NCI-H82 treated with DMSO at 0.1 percent for 48 hours (cell line): ENCODE measurements around the gene KCND3.

Experiments
- DNase-seq: peaks from one replicate; lab custom pipeline; 2025; ENCODE audit not compliant: unreplicated experiment; lab: John Stamatoyannopoulos, UW

The KCND3 gene

GRCh38 chr1:111786669-111787207 is 202.7 kb downstream of the KCND3 start:
- peak; percentile 54 for DNase-seq

GRCh38 chr1:111784273-111784901 is 205.1 kb downstream of the KCND3 start:
- no peak for DNase-seq

- DNase-seq: no peak
Measured at GRCh38 chr1:111779546-111779945, 209.9 kb downstream of the KCND3 start.

- no peak for DNase-seq
Measured at GRCh38 chr1:111778541-111779051, 210.9 kb downstream of the KCND3 start.

- DNase-seq: no peak
Measured at GRCh38 chr1:111778066-111778465, 211.4 kb downstream of the KCND3 start.

GRCh38 chr1:111777301-111777700 is 212.2 kb downstream of the KCND3 start:
- DNase-seq: no peak

- DNase-seq: no peak
Measured at GRCh38 chr1:111776861-111777260, 212.6 kb downstream of the KCND3 start.

GRCh38 chr1:111776391-111776790 is 213.1 kb downstream of the KCND3 start:
- DNase-seq: no peak

GRCh38 chr1:111775966-111776365 is 213.5 kb downstream of the KCND3 start:
- no peak for DNase-seq

- DNase-seq: no peak
Measured at GRCh38 chr1:111770916-111771315, 218.6 kb downstream of the KCND3 start.

- peak; percentile 37 for DNase-seq
Measured at GRCh38 chr1:111769517-111770146, 219.8 kb downstream of the KCND3 start.

- no peak for DNase-seq
Measured at GRCh38 chr1:111768625-111769024, 220.8 kb downstream of the KCND3 start.

GRCh38 chr1:111768023-111768422 is 221.4 kb downstream of the KCND3 start:
- DNase-seq: no peak

GRCh38 chr1:111762332-111762731 is 227.1 kb downstream of the KCND3 start:
- DNase-seq: no peak

GRCh38 chr1:111761717-111762116 is 227.8 kb downstream of the KCND3 start:
- DNase-seq: no peak

- DNase-seq: no peak
Measured at GRCh38 chr1:111758373-111758772, 231.1 kb downstream of the KCND3 start.

GRCh38 chr1:111756124-111756513 is 233.3 kb downstream of the KCND3 start:
- no peak for DNase-seq

- DNase-seq: peak; percentile 93
Measured at GRCh38 chr1:111755331-111756123, 233.9 kb downstream of the KCND3 start, which contains the start of gene DDX20. DDX20 (plus strand) TSS chr1:111755901; CDS start chr1:111755925, 24 bp downstream.

- no peak for DNase-seq
Measured at GRCh38 chr1:111754984-111755330, 234.5 kb downstream of the KCND3 start.

GRCh38 chr1:111751906-111752575 is 237.4 kb downstream of the KCND3 start:
- no peak for DNase-seq

GRCh38 chr1:111750856-111751255 is 238.6 kb downstream of the KCND3 start:
- DNase-seq: no peak
